GM23338 (cell line): ENCODE results near the gene SERPINA6. TPM values are rescaled to one million over a fixed set of nuclear protein-coding genes. Genes with fewer than 3 reads are reported as not detected.

Experiments used
- ATAC-seq: fragments of 200-7000 bp; cut with Tn5 transposase; 3 replicates; pipeline ENCODE4 v1.9.1; 2020
- DNase-seq: peaks from one replicate; pipeline ENCODE4 v3.0.0-alpha.2; 2015; ENCODE audit warnings: low spot score
- H2AFZ ChIP-seq: fragments of 200-600 bp; sonication (generic); 2 replicates; pipeline ENCODE4 v1.8.0; 2016; ENCODE audit warnings: antibody characterized with exemption, mild to moderate bottlenecking, moderate library complexity
- H3F3A ChIP-seq: fragments of 200-600 bp; sonication (generic); replicated peaks from 2 replicates; pipeline ENCODE4 v1.8.0; 2017; ENCODE audit warnings: antibody characterized with exemption, mixed run types, low read depth
- H3K27ac ChIP-seq: fragments of 200-600 bp; sonication (generic); 2 replicates; pipeline ENCODE4 v1.6.1; 2016; ENCODE audit warnings: low read depth
- H3K27me3 ChIP-seq: fragments of 200-600 bp; sonication (generic); 2 replicates; pipeline ENCODE4 v1.8.0; 2016; ENCODE audit warnings: mild to moderate bottlenecking, mixed run types, moderate library complexity; ENCODE audit not compliant: insufficient read depth
- H3K36me3 ChIP-seq: fragments of 200-600 bp; sonication (generic); 2 replicates; pipeline ENCODE4 v1.8.0; 2016; ENCODE audit warnings: mild to moderate bottlenecking; ENCODE audit not compliant: insufficient read depth
- H3K4me1 ChIP-seq: fragments of 200-600 bp; sonication (generic); 2 replicates; pipeline ENCODE4 v1.8.0; 2016; ENCODE audit warnings: mild to moderate bottlenecking, moderate library complexity; ENCODE audit not compliant: insufficient read depth
- H3K4me2 ChIP-seq: fragments of 200-600 bp; sonication (generic); 2 replicates; pipeline ENCODE4 v1.7.1; 2017; ENCODE audit warnings: mixed run types
- H3K4me3 ChIP-seq: fragments of 200-600 bp; sonication (generic); 2 replicates; pipeline ENCODE4 v1.6.1; 2016; ENCODE audit warnings: mixed run types
- H3K79me2 ChIP-seq: fragments of 200-600 bp; sonication (generic); replicated peaks from 2 replicates; pipeline ENCODE4 v1.8.0; 2017; ENCODE audit warnings: mild to moderate bottlenecking; ENCODE audit not compliant: insufficient read depth
- H3K9me2 ChIP-seq: fragments of 200-600 bp; sonication (generic); 2 replicates; pipeline ENCODE4 v1.8.0; 2017; ENCODE audit not compliant: insufficient read depth
- H4K20me1 ChIP-seq: fragments of 200-600 bp; sonication (generic); replicated peaks from 2 replicates; pipeline ENCODE4 v1.8.0; 2017; ENCODE audit warnings: mild to moderate bottlenecking; ENCODE audit not compliant: insufficient read depth
- H3K27ac Mint-ChIP-seq: 2 replicates; pipeline ENCODE4 v1.8.0; 2020; ENCODE audit warnings: inconsistent platforms, mild to moderate bottlenecking, moderate library complexity, mixed read lengths
- H3K27me3 Mint-ChIP-seq: 3 replicates; pipeline ENCODE4 v1.8.0; 2022; ENCODE audit warnings: low read depth, mild to moderate bottlenecking, moderate library complexity, mixed read lengths, inconsistent platforms; ENCODE audit not compliant: insufficient read depth, poor library complexity
- H3K36me3 Mint-ChIP-seq: 3 replicates; pipeline ENCODE4 v1.8.0; 2021; ENCODE audit warnings: low read depth, mild to moderate bottlenecking, inconsistent platforms, moderate library complexity, mixed read lengths
- H3K4me1 Mint-ChIP-seq: 3 replicates; pipeline ENCODE4 v1.8.0; 2020; ENCODE audit warnings: mild to moderate bottlenecking, inconsistent platforms, mixed read lengths
- H3K4me3 Mint-ChIP-seq: 3 replicates; pipeline ENCODE4 v1.8.0; 2021; ENCODE audit warnings: moderate library complexity, mild to moderate bottlenecking, inconsistent platforms, mixed read lengths
- H3K9me3 Mint-ChIP-seq: 3 replicates; pipeline ENCODE4 v1.8.0; 2020; ENCODE audit warnings: moderate library complexity, mild to moderate bottlenecking, inconsistent platforms, mixed read lengths
- EZH2 ChIP-seq: fragments of 200-600 bp; sonication (generic); IDR thresholded peaks from one replicate; pipeline ENCODE4 v1.8.0; 2017; ENCODE audit warnings: antibody characterized with exemption, mild to moderate bottlenecking, low read depth; ENCODE audit not compliant: unreplicated experiment
- EZH2phosphoT487 ChIP-seq: fragments of 200-600 bp; sonication (generic); IDR thresholded peaks from one replicate; pipeline ENCODE4 v1.8.1; 2018; ENCODE audit warnings: antibody characterized with exemption; ENCODE audit not compliant: unreplicated experiment
- JUNB ChIP-seq: IDR thresholded peaks from one replicate; pipeline ENCODE4 v1.6.1; 2016; ENCODE audit warnings: antibody characterized with exemption; ENCODE audit not compliant: unreplicated experiment
- STAT1 ChIP-seq: IDR thresholded peaks from one replicate; pipeline ENCODE4 v1.6.1; 2016; ENCODE audit warnings: antibody characterized with exemption; ENCODE audit not compliant: unreplicated experiment
- ZNF114 ChIP-seq: fragments of 250-450 bp; sonication (Bioruptor Pico); IDR thresholded peaks from 2 replicates; pipeline ENCODE4 v1.5.0; 2020; ENCODE audit warnings: mild to moderate bottlenecking, moderate library complexity
- polyA plus RNA-seq: library from polyadenylated mRNA; unstranded; fragments of >200 nt; fragmentation: Nextera tagmentation; extraction: Ambion mirVana; gene quantifications from 2 replicates; pipeline ENCODE4 v1.2.1, GENCODE V29; 2016
- total RNA-seq: library from RNA; depleted of rRNA; stranded (reverse); fragments of >200 nt; shearing (Covaris generic); gene quantifications from 2 replicates; pipeline ENCODE4 v1.2.3, GENCODE V29; 2014
- TF ChIP-seq, protein P1 (sequence below): fragments of 250-450 bp; sonication (Bioruptor Pico); IDR thresholded peaks from 2 replicates; pipeline ENCODE4 v1.5.0; 2020; ENCODE audit warnings: mild to moderate bottlenecking, moderate library complexity
- TF ChIP-seq, protein P2 (sequence below), 2 experiments: fragments of 200-600 bp in 1 of 2; sonication (generic) in 1 of 2; conservative IDR thresholded peaks; 2 replicates each; pipeline versions ENCODE4 v1.5.1 to v1.6.1; 2016 to 2017; ENCODE audit warnings: antibody characterized with exemption in 2 of 2, low read depth in 2 of 2, mild to moderate bottlenecking in 2 of 2, moderate library complexity in 1 of 2

Gene SERPINA6
- total and polyA plus RNA-seq, 2 experiments from 2014 or later, result not detected

- TF ChIP-seq, protein P1, sequence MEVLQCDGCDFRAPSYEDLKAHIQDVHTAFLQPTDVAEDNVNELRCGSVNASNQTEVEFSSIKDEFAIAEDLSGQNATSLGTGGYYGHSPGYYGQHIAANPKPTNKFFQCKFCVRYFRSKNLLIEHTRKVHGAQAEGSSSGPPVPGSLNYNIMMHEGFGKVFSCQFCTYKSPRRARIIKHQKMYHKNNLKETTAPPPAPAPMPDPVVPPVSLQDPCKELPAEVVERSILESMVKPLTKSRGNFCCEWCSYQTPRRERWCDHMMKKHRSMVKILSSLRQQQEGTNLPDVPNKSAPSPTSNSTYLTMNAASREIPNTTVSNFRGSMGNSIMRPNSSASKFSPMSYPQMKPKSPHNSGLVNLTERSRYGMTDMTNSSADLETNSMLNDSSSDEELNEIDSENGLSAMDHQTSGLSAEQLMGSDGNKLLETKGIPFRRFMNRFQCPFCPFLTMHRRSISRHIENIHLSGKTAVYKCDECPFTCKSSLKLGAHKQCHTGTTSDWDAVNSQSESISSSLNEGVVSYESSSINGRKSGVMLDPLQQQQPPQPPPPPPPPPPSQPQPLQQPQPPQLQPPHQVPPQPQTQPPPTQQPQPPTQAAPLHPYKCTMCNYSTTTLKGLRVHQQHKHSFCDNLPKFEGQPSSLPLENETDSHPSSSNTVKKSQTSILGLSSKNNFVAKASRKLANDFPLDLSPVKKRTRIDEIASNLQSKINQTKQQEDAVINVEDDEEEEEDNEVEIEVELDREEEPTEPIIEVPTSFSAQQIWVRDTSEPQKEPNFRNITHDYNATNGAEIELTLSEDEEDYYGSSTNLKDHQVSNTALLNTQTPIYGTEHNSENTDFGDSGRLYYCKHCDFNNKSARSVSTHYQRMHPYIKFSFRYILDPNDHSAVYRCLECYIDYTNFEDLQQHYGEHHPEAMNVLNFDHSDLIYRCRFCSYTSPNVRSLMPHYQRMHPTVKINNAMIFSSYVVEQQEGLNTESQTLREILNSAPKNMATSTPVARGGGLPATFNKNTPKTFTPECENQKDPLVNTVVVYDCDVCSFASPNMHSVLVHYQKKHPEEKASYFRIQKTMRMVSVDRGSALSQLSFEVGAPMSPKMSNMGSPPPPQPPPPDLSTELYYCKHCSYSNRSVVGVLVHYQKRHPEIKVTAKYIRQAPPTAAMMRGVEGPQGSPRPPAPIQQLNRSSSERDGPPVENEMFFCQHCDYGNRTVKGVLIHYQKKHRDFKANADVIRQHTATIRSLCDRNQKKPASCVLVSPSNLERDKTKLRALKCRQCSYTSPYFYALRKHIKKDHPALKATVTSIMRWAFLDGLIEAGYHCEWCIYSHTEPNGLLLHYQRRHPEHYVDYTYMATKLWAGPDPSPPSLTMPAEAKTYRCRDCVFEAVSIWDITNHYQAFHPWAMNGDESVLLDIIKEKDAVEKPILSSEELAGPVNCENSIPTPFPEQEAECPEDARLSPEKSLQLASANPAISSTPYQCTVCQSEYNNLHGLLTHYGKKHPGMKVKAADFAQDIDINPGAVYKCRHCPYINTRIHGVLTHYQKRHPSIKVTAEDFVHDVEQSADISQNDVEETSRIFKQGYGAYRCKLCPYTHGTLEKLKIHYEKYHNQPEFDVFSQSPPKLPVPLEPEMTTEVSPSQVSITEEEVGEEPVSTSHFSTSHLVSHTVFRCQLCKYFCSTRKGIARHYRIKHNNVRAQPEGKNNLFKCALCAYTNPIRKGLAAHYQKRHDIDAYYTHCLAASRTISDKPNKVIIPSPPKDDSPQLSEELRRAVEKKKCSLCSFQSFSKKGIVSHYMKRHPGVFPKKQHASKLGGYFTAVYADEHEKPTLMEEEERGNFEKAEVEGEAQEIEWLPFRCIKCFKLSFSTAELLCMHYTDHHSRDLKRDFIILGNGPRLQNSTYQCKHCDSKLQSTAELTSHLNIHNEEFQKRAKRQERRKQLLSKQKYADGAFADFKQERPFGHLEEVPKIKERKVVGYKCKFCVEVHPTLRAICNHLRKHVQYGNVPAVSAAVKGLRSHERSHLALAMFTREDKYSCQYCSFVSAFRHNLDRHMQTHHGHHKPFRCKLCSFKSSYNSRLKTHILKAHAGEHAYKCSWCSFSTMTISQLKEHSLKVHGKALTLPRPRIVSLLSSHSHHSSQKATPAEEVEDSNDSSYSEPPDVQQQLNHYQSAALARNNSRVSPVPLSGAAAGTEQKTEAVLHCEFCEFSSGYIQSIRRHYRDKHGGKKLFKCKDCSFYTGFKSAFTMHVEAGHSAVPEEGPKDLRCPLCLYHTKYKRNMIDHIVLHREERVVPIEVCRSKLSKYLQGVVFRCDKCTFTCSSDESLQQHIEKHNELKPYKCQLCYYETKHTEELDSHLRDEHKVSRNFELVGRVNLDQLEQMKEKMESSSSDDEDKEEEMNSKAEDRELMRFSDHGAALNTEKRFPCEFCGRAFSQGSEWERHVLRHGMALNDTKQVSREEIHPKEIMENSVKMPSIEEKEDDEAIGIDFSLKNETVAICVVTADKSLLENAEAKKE (CRISPR knock-in tag), result no peak
- TF ChIP-seq ZNF114 (CRISPR knock-in tag), result no peak
Observed at GRCh38 chr14:94309721-94310120, 13.4 kb downstream of the SERPINA6 start (continued).

DNA sequence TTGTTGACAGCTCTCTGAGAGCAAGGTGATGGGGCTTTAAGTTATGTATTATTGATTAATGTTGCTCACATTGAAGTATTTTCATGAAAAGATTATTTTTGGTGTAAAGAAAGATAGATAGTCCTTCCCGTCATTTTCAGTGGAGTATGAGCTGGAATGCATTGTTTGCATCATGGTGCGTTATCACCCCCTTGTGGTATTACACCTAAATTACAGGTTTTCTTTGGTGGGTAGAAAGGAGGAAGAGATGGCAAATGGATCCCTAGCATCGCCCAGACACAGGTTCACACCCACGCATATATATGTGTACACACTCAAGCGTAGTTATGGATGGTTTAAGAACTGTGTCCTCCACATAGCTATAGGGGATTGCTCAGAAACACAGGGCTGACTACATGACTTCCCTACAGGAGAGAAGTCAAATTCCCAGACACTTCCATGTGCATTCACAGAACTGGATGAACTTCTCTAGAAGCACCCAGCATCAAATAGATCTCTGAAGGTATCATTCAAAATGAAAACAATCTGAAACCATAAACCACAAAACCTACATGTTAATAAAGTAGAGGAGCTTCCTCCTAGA, 15.6 kb downstream of the SERPINA6 start:
- peaks cover 21% of the 10 kb centered on the region for H3K9me3 Mint-ChIP-seq
- Histone ChIP-seq H3K79me2 (no peaks in the 10 kb centered on the region), H3F3A (no peaks in the 10 kb centered on the region), H3K4me2 (no peak overlapping the region), H4K20me1 (no peaks in the 10 kb centered on the region), H3K36me3 (no peaks in the 10 kb centered on the region), H3K27ac (no peak overlapping the region), H3K4me1 (no peaks in the 10 kb centered on the region), H2AFZ (0 out of 2 replicates have a peak overlapping the region, but pooled peaks have one; percentile 56), H3K9me2 (no peaks in the 10 kb centered on the region), H3K4me3 (no peak overlapping the region), H3K27me3 (no peaks in the 10 kb centered on the region)
- peaks cover 1% of the 10 kb centered on the region for H3K27me3 Mint-ChIP-seq
- H3K36me3 Mint-ChIP-seq, result peaks cover 10% of the 10 kb centered on the region
- ATAC-seq (peak; percentile 65), DNase-seq (peak; percentile 72)
- no peak overlapping the region for H3K27ac Mint-ChIP-seq
- no peak for TF ChIP-seq EZH2
- no peak for TF ChIP-seq STAT1
- TF ChIP-seq, protein P2, sequence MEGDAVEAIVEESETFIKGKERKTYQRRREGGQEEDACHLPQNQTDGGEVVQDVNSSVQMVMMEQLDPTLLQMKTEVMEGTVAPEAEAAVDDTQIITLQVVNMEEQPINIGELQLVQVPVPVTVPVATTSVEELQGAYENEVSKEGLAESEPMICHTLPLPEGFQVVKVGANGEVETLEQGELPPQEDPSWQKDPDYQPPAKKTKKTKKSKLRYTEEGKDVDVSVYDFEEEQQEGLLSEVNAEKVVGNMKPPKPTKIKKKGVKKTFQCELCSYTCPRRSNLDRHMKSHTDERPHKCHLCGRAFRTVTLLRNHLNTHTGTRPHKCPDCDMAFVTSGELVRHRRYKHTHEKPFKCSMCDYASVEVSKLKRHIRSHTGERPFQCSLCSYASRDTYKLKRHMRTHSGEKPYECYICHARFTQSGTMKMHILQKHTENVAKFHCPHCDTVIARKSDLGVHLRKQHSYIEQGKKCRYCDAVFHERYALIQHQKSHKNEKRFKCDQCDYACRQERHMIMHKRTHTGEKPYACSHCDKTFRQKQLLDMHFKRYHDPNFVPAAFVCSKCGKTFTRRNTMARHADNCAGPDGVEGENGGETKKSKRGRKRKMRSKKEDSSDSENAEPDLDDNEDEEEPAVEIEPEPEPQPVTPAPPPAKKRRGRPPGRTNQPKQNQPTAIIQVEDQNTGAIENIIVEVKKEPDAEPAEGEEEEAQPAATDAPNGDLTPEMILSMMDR (conservative IDR thresholded peaks at IDR 0.05; ENCODE audit: low read depth in 2 of 2), result peak; percentile 80 to 81
- TF ChIP-seq JUNB, result no peak
- TF ChIP-seq EZH2phosphoT487, result no peak
- H3K4me3 Mint-ChIP-seq, result no peak overlapping the region
- no peaks in the 10 kb centered on the region for H3K4me1 Mint-ChIP-seq
